ENCODE measurements around the gene TRAF4.

Gene TRAF4, protein sequence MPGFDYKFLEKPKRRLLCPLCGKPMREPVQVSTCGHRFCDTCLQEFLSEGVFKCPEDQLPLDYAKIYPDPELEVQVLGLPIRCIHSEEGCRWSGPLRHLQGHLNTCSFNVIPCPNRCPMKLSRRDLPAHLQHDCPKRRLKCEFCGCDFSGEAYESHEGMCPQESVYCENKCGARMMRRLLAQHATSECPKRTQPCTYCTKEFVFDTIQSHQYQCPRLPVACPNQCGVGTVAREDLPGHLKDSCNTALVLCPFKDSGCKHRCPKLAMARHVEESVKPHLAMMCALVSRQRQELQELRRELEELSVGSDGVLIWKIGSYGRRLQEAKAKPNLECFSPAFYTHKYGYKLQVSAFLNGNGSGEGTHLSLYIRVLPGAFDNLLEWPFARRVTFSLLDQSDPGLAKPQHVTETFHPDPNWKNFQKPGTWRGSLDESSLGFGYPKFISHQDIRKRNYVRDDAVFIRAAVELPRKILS

DNA sequence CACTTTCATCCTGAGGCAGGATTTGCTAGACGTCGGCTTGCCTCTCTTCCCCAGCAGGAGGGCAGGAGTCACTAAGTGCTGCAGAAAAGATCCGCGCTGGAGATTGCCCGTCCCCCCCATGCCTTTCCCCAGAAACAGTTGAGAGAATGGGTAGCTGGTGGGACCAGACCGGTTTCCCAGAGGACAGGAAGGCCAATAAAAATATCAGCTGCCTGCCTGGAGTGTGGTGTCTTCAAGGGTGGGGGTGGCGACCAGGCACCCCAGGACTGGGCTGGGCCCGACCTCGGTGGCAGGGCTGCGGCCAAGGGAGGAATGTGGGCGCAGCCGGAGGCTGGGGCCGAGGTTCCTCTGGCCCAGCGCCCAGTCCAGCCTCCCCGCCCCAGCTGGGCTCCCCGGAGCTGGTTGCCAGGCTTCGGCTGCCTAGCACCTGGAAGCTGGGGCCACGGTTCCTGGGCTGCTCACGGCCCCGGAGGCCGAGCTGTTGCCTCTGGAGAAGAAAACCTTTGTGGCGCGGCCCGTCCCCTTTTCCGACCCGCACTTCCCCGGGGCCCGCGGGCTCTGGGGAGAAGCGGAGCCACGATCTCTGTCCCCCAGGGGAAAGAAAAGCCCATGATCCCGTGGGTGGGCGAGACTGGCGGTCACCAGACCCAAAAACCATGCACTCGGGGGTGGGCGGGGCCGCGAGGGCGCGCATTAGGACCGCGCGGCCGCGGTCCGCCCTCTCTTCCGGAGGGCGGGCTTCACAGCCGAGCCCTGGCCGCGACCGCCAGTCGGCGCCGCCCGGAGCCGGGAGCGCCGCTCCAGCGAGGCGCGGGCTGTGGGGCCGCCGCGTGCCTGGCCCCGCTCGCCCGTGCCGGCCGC is at the start of gene TRAF4:
TSS of gene TRAF4 (plus strand) at position 769 of the 861 bp plus-strand sequence. CDS start 102 bp downstream, outside the sequence.
- peak; percentile 79 for DNase-seq (ENCODE audit: low read depth, low spot score)

DNA sequence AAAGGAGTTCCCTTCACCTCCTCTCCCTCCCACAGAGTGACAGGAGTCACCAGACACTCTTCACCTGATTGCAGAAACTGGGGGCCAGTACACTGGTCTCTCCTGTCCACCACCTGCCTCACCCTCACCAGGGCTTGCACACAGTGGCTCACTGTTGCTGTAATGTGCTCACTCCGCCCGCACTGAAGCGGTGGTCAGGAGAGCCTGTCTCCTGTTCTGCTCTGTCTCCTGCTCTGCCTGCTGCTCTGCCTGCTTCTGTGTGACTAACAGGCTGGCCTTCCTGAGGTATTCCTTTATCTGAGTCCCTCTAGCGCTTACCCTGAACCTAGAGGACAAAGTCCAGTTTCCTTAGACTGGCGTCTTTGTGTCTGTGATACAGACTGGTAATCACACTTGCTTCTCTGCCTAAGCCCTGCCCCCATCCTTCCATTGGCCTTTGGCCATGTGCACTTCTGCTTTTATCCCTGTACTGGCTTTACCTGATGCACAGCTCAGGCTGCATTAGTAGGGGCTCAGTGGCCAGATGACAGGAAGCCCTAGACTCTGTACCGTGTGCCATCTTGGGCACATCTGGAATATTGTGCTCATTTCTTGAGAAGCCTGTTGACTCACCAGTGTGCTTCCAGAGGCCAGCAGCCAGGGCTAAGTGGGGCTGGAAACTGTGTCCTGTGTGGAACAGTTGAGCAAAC is 45.4 kb upstream of the TRAF4 start:
- no peak for DNase-seq (ENCODE audit: low read depth, low spot score)

DNA sequence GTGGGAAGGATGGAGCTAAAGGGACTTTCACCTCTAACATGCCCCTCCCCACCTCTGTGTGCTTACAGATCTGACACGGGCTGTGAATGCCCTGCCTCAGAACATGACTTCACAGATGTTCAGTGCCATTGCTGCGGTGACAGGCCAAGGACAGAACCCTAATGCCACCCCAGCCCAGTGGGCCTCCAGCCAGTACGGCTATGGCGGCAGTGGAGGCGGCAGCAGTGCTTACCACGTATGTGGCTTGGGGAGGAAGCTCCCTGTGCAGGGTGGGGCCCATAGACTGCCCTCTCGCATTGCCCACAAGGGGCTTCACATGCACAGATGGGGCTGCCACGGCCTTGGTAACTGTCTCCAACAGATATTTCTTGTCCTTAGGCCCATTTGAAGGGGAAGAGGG is 43.5 kb upstream of the TRAF4 start:
- DNase-seq (ENCODE audit: low read depth, low spot score), result no peak

DNA sequence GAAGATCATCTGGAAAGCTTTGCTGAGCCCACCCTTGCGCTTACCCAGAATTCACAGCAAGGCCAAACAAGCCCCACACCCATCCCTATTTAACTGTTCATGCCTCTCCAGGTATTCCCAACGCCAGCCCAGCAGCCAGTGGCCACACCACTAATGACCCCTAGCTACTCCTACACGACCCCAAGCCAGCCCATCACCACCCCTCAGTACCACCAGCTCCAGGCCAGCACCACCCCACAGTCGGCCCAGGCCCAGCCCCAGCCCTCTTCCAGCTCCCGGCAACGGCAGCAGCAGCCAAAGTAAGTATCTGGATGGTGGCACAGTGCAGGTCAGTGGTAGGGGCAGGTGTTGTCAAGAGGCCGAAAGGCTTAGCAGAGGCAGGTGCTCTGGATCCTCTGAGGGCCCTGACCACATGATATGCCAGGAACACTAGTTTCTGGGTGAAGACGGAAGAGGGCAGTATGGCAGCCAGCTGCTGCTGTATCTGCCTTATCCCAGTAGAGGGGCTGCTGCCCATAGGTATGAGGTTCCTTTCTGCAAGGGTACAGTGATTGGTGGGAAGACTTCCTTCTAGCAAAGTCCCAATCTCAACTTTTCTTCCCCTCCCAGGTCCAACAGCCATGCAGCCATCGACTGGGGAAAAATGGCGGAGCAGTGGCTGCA is 42.9 kb upstream of the TRAF4 start:
- DNase-seq (ENCODE audit: low read depth, low spot score), result no peak

DNA sequence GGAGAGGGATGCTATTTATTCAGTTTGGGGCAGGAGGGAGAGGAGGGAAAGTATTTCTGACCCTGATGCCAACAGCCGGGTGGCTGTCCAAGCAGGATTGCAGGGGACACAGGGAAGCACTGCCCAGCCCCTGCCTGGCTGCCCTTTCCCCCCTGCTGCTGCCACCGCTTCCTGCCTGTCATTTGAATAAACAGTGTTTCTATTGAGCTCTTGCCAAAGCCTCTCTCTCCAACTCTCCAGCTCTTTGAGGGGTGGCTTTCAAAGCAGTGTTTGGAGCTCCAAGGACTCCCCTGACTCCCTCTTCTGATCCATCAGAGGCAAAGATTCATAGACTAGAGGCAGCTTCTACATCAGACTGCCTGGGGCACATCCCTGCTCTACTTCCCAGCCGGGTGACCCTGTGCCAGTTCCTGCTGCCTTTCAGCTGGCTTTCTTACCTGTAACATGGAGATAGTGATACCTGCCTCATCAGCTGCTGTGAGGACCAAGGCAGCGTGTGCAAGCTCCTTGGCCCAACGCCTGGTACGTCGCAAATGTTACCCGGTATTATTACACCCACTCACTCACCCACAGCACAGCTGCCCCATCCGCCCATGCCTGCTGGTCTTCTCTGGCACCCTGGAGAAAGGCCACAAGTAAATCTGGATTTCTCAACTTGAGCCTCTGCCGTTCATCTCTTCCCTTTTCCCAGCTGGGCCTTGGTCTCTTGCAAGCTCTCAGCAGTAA is 41.6 kb upstream of the TRAF4 start:
- no peak for DNase-seq (ENCODE audit: low read depth, low spot score)

DNA sequence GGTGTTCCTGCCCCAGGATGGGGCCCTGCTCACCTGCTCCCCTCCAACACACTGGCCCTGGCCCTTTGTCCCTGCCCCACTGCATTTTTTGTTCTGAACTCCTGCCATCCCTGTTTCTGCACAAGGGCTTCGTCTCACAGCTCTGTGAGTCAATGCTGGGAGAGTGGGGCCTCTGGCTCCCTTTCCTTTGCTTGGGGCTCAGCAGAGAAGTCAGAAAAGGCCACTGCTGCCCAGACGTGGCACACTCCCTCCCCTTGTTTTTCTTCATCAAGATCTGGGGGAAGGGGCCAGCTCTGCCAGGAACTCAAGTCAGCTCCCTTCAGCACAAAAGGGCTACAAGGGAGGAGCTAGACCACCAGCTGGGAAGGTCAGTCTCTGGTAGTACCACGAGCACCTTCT is 41.1 kb upstream of the TRAF4 start:
- DNase-seq (ENCODE audit: low read depth, low spot score), result no peak

DNA sequence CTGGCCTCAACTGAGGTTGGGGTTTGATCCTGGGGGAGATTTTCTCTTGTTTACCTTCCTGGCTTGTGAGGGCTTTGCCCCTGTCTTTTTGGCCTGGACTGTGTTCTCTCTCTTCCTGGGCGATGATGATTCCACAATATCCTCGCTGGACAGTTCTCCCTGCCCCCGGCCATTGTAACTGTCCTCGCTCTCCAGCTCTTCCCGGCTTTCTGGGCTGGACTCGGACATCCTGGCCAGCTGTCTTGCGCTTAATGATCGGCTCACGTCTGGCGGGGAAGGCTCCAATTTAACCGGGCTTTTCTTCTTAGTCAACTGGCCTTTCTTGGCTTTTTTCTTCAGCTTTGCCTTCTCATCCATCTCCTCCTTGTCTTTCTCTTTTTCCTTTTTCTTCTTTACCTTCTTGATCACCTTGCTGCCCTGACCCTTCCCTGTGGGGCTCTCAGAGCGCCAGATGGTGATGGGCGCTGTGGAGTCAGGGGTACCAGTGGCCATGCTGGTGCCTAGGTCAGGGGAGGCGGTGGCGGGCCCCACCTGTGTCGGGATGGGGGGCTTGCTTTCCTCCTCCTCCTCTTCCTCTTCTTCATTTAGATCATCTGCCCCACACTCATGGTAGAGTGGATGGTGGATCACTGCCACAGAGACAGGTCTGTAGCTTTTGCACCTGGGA is 40.1 kb upstream of the TRAF4 start:
- DNase-seq (ENCODE audit: low read depth, low spot score), result no peak

DNA sequence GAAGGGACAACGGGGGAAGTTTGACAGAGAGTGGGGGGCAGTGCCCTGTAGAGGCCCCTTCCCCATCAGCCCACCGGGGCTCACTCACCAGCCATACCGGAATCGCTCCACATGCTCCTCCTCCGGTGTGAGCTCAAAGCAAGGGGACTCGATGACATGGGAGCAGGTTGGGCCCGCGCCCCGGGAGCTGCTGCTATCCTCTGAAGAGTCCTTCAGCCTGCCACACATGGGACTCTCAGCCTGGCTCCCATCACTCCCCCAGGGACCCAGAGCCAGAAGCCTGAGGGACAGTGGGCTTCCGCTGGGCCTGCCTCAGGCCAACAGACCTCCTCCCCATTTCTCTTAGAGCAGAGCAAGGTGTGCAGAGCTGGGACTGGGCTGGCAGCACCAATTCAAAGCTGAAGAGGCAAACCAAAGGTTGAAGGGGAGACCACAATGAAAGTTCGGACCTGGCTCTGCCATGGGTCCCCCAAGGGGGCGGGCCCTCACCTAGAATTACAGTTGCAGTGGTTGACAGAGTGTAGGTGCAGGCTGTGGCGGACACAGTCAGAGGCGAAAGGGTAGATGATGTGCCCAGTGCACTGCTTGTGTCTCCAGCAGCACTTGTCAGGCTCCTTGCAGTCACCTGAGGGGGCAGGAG is 39.5 kb upstream of the TRAF4 start:
- DNase-seq (ENCODE audit: low read depth, low spot score), result no peak

DNA sequence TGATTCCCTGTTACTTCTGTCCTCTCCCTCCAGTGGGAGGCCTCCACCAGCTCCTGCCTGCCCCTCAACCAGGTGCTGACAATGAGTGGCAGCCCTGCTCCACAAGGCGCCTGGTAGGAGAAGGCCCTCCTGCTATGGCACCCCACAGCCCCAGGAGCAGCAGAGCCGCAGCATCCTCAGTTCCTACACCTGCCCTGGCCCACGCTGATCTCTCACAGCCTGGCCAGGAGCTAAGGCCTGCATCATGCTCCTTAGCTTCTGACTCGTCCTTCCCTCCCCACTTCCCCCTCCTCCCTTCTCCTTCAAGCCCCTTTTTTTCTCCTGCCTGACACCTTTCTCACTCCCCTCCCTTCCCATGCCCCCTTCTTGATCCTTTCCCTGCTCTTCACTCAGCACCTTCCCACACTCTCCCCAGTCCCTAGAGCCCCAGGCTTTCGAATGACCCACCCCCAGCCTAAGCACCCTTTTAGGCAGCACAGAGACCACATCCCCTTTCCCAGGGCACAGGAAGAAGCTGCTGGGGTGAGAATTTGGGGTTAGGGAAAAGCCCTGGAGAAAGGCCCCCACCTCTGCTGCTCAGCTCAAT is 38.6 kb upstream of the TRAF4 start:
- no peak for DNase-seq (ENCODE audit: low read depth, low spot score)

DNA sequence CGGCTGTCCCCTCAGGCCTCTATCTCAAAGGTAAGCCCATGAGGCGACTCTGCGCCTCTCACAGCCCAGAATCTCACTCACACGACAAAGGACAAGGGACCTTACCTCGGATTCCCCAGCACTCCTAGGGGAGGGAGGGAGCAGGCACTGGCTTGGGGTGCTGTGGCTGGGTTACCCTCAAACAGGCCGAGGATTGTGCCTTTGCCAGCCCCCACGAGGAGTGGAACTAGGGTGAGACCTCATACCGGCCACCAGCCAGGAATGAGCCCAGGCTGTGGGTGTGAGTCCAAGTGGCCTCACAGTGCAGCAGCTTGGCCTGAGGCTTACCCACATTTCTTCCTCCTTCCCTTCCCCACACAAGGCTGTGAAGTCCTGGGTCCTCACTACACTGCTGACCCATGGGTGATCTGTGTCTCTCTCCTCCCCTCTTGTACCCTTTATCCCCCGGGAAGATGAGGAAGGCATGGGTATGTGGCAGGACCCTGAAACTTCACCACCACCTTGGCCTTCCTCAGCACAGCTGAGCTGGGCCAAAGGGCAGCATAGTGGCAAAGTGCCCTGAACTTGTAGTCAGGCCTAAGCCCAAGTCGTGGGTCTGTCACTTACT is 38.0 kb upstream of the TRAF4 start:
- no peak for DNase-seq (ENCODE audit: low read depth, low spot score)

DNA sequence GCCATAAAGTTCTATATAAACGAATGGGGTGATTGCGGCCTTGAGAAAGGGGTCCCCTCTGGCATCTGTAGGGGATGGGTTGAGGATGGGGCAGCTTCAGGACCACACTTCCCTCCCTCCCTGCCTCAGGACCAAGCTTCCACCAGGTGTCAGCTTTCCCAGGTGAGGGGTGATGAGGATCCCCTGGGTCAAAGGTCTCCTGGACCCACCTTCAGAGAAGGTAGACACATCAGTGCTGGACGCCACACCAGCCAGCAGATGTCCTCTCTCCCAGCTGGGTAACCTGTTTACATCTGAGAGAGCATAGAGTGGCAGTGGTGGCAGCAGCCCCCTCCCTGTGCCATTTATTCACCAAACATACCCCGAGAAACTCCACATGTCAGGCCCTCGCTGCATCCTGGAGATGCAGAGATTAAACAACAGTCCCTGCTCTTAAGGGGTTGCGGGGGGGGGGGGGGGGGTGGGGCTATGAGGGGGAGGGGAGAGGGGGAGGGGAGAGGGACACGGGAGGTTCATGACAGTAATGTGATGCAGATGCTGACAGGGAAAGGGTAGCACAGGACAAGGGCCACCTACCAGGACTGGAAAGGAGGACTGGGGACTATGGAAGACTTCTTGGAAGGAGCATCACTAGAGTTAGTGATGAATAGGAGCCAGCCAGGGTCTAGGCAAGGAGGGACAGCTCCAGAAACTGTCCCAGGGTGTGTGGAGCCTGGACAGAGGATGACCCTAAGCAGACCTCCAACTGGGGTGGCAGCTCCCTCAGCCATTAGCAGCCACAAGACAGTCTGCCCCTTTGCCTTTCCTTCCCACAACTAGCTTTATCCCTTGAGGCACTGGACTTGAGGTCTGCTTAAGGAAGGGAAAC is 37.1 kb upstream of the TRAF4 start:
- no peak for DNase-seq (ENCODE audit: low read depth, low spot score)

DNA sequence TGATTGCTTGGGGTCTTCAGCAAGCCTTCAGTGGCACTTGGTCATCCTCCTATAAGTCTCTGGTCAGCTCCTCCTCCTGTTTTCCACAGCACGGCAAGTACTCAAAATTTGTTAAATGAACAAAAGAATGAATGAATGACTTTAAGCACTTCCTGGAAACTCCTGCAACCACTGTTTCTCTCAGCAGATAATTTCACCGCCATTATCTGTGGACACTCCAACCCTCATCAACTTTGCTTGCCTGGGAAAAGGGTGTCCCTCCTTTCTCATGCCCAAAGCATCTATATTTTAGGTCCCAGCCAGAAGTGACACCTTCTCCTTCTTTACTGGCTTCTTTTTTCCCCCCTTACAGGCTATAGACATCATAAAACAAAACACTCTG is 36.5 kb upstream of the TRAF4 start:
- no peak for DNase-seq (ENCODE audit: low read depth, low spot score)

DNA sequence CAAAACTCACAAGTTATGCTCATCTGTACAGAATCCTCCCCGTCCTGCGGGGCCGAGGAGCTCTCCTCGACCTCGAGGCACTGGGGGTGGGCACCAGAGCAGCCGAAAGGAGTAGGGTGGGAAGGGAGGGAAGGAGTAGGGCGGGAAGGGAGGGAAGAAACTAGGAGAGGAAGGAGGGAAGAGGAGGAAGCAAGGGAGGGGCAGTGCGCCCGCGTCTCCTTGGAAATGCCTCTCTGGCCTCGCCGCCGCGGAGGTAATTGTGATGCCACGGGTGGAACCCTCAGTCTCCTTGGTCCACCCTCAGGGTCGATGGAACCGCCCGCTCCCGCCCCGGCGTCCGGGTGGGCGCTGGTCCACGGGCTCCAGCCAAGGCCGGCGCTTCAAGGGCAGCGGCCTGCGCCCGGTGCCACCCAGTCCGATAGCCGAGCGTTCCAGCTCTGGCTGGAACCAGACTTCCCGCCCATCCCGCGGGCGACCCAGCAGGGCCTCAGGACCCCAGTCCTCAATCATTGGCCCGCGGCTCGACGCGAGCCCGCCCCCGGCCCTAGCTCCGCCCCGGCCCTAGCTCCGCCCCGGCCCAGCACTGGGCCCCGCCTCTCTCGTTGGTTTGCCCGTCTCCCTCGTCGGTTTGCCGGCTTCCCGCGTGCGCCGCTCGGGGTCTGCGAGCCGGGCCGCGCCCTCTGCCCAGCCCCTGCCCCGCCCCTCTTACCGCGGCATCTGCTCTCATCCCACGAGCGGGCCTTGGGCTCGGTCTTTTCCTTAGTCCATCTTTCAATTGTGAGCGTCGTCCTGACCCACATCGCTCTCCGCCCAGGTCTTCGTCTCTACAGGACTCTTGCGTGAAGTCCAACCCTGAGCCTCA is 32.7 kb upstream of the TRAF4 start:
- DNase-seq (ENCODE audit: low read depth, low spot score), result peak; percentile 71

DNA sequence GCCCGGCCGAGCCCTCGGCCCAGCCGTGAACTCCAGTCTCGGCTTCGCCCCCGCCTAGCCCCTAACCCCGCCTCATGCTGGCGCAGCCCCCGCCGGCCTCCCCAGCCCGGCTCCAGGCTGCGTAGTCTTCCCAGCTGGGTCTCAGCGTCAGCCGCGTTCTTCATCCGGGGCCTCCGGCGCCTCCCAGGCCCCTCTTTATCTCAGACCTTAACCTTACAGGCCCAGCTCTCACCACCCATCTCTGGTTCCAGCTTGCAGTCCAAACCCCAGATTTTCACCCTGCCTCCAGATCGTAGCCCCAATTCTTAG is 32.1 kb upstream of the TRAF4 start, which contains the start of gene PROCA1:
TSS of gene PROCA1 (minus strand) at position 166 of the 309 bp plus-strand sequence. CDS start 228 bp downstream, outside the sequence.
- no peak for DNase-seq (ENCODE audit: low read depth, low spot score)

DNA sequence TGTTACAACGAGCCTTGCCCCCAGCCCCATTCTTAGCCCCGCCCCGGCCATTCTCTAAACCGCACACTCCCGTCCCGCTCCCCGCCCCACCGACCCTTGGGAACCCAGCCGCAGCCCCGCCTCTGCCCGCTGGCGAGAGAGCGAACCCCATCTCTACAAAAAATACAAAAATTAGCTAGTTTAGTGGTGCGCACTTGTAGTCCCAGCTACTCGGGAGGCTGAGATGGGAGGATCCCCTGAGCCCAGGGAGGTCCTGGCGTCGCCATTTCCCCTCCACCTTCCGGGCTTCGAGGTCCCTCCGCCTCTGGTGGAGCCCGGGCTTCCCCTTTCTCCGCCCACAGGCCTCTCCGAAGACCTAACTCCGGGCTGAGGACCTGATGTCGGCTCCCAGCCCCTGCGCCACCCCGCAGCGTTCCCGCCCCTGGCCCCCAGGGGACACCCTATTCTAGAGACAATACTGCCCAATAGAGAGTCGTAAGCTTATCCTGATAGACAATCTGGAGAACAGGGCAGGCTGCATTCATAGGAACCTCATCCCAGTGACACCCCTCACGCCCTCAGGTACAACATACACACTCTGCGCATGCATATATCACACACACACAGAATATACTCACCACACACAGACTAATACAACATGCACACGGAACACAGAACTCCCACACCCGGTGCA is 31.6 kb upstream of the TRAF4 start:
- DNase-seq (ENCODE audit: low read depth, low spot score), result no peak

DNA sequence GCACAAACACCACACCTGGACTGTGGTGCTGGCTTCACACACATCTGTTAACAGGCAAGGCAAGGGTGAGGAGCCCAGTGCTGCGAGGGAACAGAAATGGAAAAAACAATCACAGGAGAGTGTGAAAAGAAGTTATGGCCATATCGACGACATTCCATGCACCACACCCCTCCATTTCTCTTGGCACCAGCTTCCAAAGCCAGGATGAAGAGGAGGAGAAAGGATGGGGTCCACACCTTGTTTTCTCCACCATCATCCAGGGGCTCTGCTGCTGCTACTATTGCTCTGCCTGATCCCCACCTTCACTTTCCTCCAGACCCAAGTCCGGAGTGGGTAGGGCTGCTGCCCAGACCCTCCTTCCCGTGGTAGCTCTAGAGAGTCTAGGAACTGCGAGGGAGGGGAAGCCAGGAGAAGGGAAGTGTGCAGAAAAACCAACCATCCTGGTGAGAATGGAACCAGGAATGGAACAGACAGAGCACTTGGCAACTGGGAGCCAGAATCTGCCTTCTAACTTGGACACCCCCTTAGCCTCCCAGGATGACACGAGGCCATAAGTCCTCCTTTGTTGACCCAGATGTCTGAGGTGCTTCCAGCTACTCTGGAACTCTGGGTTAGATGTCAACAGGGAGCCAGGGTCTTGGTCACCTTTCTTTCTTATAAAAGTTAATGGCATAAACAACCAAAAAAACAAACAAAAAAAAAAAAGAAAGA is 31.0 kb upstream of the TRAF4 start:
- no peak for DNase-seq (ENCODE audit: low read depth, low spot score)

Measured in brain pericyte (primary cell).